Endothelial cell of umbilical vein (primary cell): Measurements from ENCODE around the gene NEB. TPM values are rescaled to one million over a fixed set of nuclear protein-coding genes. Genes with fewer than 3 reads are reported as not detected.

ENCODE experiments used
- BruUV-seq: library from RNA; stranded (reverse); fragments of 400-500 nt; replicated peaks from 2 replicates; lab custom pipeline; 2021; lab: Mats Ljungman, UMichigan
- CTCF ChIA-PET: fragments of 300-600, 350-600 bp; sonication (Branson Sonifier 250); formaldehyde crosslinking; loops from one replicate; lab custom pipeline; 2021; ENCODE audit warnings: antibody characterized with exemption, inconsistent platforms; lab: Charles Lee
- POLR2A ChIA-PET: fragments of 300-600, 350-600 bp; sonication (Branson Sonifier 250); formaldehyde crosslinking; loops from one replicate; lab custom pipeline; 2021; ENCODE audit warnings: antibody characterized with exemption, inconsistent platforms; lab: Charles Lee
- DNase-seq: peaks from one replicate; pipeline ENCODE4 v3.0.0-alpha.2; 2011; ENCODE audit warnings: low read depth, low spot score
- FAIRE-seq: peaks from 2 replicates; lab custom pipeline; 2011; peaks lifted over from hg19 to GRCh38; lab: Jason Lieb, UNC
- H2AFZ ChIP-seq: 2 replicates; pipeline ENCODE4 v1.6.0; 2012; ENCODE audit warnings: low read depth, low read length, control low read depth, inconsistent platforms
- H3K27ac ChIP-seq: 2 replicates; pipeline ENCODE4 v1.5.1; 2011; ENCODE audit warnings: low read depth, mild to moderate bottlenecking, control low read depth, low read length, moderate library complexity; ENCODE audit not compliant: insufficient read depth
- H3K27me3 ChIP-seq, 2 experiments: 2 replicates each; pipeline versions ENCODE4 v1.6.0 to v1.6.1; 2011; ENCODE audit warnings: low read length in 2 of 2, mixed read lengths in 1 of 2; ENCODE audit not compliant: control insufficient read depth in 2 of 2, insufficient read depth in 2 of 2
- H3K36me3 ChIP-seq, 2 experiments: 2 replicates in 1 of 2; 3 replicates in 1 of 2; pipeline ENCODE4 v1.5.1; 2011; ENCODE audit warnings: low read length in 2 of 2, mild to moderate bottlenecking in 1 of 2, moderate library complexity in 1 of 2; ENCODE audit not compliant: control insufficient read depth in 2 of 2, insufficient read depth in 2 of 2; ENCODE audit errors: extremely low read depth in 1 of 2
- H3K4me1 ChIP-seq: 3 replicates; pipeline ENCODE4 v1.5.1; 2011; ENCODE audit warnings: mild to moderate bottlenecking, low read length; ENCODE audit not compliant: control insufficient read depth, insufficient read depth; ENCODE audit errors: extremely low read depth
- H3K4me2 ChIP-seq: 2 replicates; pipeline ENCODE4 v1.6.1; 2011; ENCODE audit warnings: low read length, control low read depth, mixed read lengths; ENCODE audit not compliant: insufficient read depth
- H3K4me3 ChIP-seq, 3 experiments: fragments of 200-600 bp in 1 of 3; sonication (generic), shearing (Covaris generic) in 1 of 3; replicated peaks in 1 of 3; 2 replicates each; pipeline ENCODE4 v1.5.1; 2011 to 2016; ENCODE audit warnings: control low read depth in 3 of 3, low read length in 3 of 3, mild to moderate bottlenecking in 2 of 3, inconsistent platforms in 1 of 3, low read depth in 1 of 3, moderate library complexity in 1 of 3; ENCODE audit not compliant: insufficient read depth in 1 of 3
- H3K79me2 ChIP-seq: 2 replicates; pipeline ENCODE4 v1.6.0; 2012; ENCODE audit warnings: low read length, inconsistent platforms; ENCODE audit not compliant: control insufficient read depth, insufficient read depth
- H3K9ac ChIP-seq: replicated peaks from 2 replicates; pipeline ENCODE3; 2011; ENCODE audit warnings: low read length, control low read depth; ENCODE audit not compliant: insufficient read depth; ENCODE audit errors: extremely low read depth
- H3K9me1 ChIP-seq: replicated peaks from 3 replicates; pipeline ENCODE4 v1.6.0; 2011; ENCODE audit warnings: mild to moderate bottlenecking, low read length; ENCODE audit not compliant: control insufficient read depth, insufficient read depth; ENCODE audit errors: extremely low read depth
- H3K9me3 ChIP-seq: replicated peaks from 2 replicates; pipeline ENCODE4 v1.5.1; 2012; ENCODE audit warnings: low read length, inconsistent platforms; ENCODE audit not compliant: control insufficient read depth, insufficient read depth
- H4K20me1 ChIP-seq: replicated peaks from 2 replicates; pipeline ENCODE3; 2011; ENCODE audit warnings: mild to moderate bottlenecking, low read length; ENCODE audit not compliant: control insufficient read depth, insufficient read depth; ENCODE audit errors: extremely low read depth
- CTCF ChIP-seq, 2 donors: IDR thresholded peaks; 1 replicate in 1 of 2; 2 replicates in 1 of 2; pipeline ENCODE4 v1.5.1; 2011; ENCODE audit warnings: low read length in 2 of 2, mild to moderate bottlenecking in 2 of 2, moderate library complexity in 2 of 2, control low read depth in 1 of 2, inconsistent platforms in 1 of 2, low read depth in 1 of 2; ENCODE audit not compliant: insufficient read depth in 1 of 2; ENCODE audit errors: extremely low read depth in 1 of 2
- EZH2 ChIP-seq: IDR thresholded peaks from 2 replicates; pipeline ENCODE4 v1.6.1; 2012; ENCODE audit warnings: borderline replicate concordance, low read depth, mild to moderate bottlenecking, moderate library complexity, low read length, inconsistent platforms; ENCODE audit not compliant: severe bottlenecking
- FOS ChIP-seq: IDR thresholded peaks from 2 replicates; pipeline ENCODE4 v1.6.1; 2011; ENCODE audit warnings: mild to moderate bottlenecking, low read length, moderate library complexity, borderline replicate concordance; ENCODE audit not compliant: insufficient read depth
- GATA2 ChIP-seq: IDR thresholded peaks from 2 replicates; pipeline ENCODE4 v1.7.0; 2011; ENCODE audit warnings: low read depth, mild to moderate bottlenecking, moderate library complexity, mixed read lengths, low read length; ENCODE audit not compliant: insufficient read length, insufficient read depth
- JUN ChIP-seq: IDR thresholded peaks from 2 replicates; pipeline ENCODE4 v1.6.1; 2011; ENCODE audit warnings: borderline replicate concordance, low read depth; ENCODE audit not compliant: insufficient read length, insufficient read depth
- MAX ChIP-seq: IDR thresholded peaks from 2 replicates; pipeline ENCODE4 v1.6.1; 2011; ENCODE audit not compliant: insufficient read depth, insufficient read length
- MYC ChIP-seq: IDR thresholded peaks from one replicate; pipeline ENCODE4 v1.6.1; 2011; ENCODE audit warnings: mild to moderate bottlenecking, low read depth, low read length
- POLR2A ChIP-seq: IDR thresholded peaks from 2 replicates; pipeline ENCODE4 v1.6.1; 2012; ENCODE audit warnings: low read depth, mild to moderate bottlenecking, control low read depth, low read length
- POLR2AphosphoS5 ChIP-seq: IDR thresholded peaks from 2 replicates; pipeline ENCODE4 v1.6.1; 2012; ENCODE audit warnings: low read depth, mild to moderate bottlenecking, control low read depth, low read length, moderate library complexity; ENCODE audit not compliant: insufficient read depth
- dilution Hi-C: fragments of 300-500 bp; cut with MboI; formaldehyde crosslinking; loops from one replicate; pipeline ENCODE4 v1.15.0; 2019; ENCODE audit warnings: low sequenced_read_pairs; ENCODE audit not compliant: extremely low pct_ligation_motif_present
- intact Hi-C: fragments of 100-400 bp; cut with micrococcal nuclease; formaldehyde crosslinking; loops from one replicate; pipeline ENCODE4 v1.10.0; 2022
- polyA plus RNA-seq, 4 experiments: library from polyadenylated mRNA; depleted of rRNA in 3 of 4; stranded (reverse) in 3 of 4; unstranded in 1 of 4; fragments of >200 nt; gene quantifications; 2 replicates each; pipeline versions ENCODE4 v1.2.1 to v1.2.3, GENCODE V29; 2011 to 2012; ENCODE audit warnings: missing spikeins in 1 of 4
- total RNA-seq: library from RNA; stranded (reverse); gene quantifications from 2 replicates; pipeline ENCODE4 v1.2.3, GENCODE V29; 2021

Gene NEB
- total and polyA plus RNA-seq, 2 donors (not counting 3 experiments of a cell fraction or from before 2014, with no cell fraction given), result 0.84 to 1.8 TPM

- H4K20me1 ChIP-seq, result no peaks in the 10 kb centered on the region
- H3K27ac ChIP-seq, result no peak overlapping the region
- no peaks in the 10 kb centered on the region for H3K79me2 ChIP-seq
- ChIA-PET POLR2A (no interaction called here), CTCF (no interaction called here)
- no peak overlapping the region for H3K4me3 ChIP-seq
- H3K27me3 ChIP-seq, result no peaks in the 10 kb centered on the region
- dilution Hi-C loops, result no loop called here
- H3K36me3 ChIP-seq, result no peaks in the 10 kb centered on the region
- intact Hi-C loops, result no loop called here
- no peaks in the 10 kb centered on the region for H3K9me3 ChIP-seq
- no peak for TF ChIP-seq MYC
- no peak for TF ChIP-seq GATA2
- no peak for TF ChIP-seq POLR2A
- TF ChIP-seq FOS, result no peak
- no peak for TF ChIP-seq JUN
- no peak for TF ChIP-seq CTCF (IDR thresholded peaks at IDR 0.05; ENCODE audit: extremely low read depth in 1 of 2, insufficient read depth in 1 of 2, low read depth in 1 of 2, low read length in 2 of 2)
- TF ChIP-seq EZH2, result no peak
- no peak for TF ChIP-seq POLR2AphosphoS5
- no peak for TF ChIP-seq MAX
- H3K4me1 ChIP-seq, result no peaks in the 10 kb centered on the region
- H3K9me1 ChIP-seq, result no peaks in the 10 kb centered on the region
- no peak overlapping the region for H3K9ac ChIP-seq
- FAIRE-seq (no peak), DNase-seq (no peak)
- no peak overlapping the region for H3K4me2 ChIP-seq
- H2AFZ ChIP-seq, result no peak overlapping the region
- BruUV-seq, result no TSS peak
Observed at GRCh38 chr2:151576080-151576479, 158.2 kb downstream of the NEB start.
